Measurements from ENCODE around the gene MIOX.

- no peak for TF ChIP-seq EZH2 (IDR thresholded peaks at IDR 0.05; ENCODE audit: low read depth, unreplicated experiment)
- TF ChIP-seq POLR2AphosphoS5 (IDR thresholded peaks at IDR 0.05; ENCODE audit: low read depth): no peak
- TF ChIP-seq, protein P1, sequence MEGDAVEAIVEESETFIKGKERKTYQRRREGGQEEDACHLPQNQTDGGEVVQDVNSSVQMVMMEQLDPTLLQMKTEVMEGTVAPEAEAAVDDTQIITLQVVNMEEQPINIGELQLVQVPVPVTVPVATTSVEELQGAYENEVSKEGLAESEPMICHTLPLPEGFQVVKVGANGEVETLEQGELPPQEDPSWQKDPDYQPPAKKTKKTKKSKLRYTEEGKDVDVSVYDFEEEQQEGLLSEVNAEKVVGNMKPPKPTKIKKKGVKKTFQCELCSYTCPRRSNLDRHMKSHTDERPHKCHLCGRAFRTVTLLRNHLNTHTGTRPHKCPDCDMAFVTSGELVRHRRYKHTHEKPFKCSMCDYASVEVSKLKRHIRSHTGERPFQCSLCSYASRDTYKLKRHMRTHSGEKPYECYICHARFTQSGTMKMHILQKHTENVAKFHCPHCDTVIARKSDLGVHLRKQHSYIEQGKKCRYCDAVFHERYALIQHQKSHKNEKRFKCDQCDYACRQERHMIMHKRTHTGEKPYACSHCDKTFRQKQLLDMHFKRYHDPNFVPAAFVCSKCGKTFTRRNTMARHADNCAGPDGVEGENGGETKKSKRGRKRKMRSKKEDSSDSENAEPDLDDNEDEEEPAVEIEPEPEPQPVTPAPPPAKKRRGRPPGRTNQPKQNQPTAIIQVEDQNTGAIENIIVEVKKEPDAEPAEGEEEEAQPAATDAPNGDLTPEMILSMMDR (conservative IDR thresholded peaks at IDR 0.05; ENCODE audit: low read depth in 2 of 2): no peak
- TF ChIP-seq, protein P2, sequence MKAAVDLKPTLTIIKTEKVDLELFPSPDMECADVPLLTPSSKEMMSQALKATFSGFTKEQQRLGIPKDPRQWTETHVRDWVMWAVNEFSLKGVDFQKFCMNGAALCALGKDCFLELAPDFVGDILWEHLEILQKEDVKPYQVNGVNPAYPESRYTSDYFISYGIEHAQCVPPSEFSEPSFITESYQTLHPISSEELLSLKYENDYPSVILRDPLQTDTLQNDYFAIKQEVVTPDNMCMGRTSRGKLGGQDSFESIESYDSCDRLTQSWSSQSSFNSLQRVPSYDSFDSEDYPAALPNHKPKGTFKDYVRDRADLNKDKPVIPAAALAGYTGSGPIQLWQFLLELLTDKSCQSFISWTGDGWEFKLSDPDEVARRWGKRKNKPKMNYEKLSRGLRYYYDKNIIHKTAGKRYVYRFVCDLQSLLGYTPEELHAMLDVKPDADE (IDR thresholded peaks at IDR 0.05): no peak
- TF ChIP-seq REST (IDR thresholded peaks at IDR 0.05; ENCODE audit: unreplicated experiment): no peak
- TF ChIP-seq, protein P3, sequence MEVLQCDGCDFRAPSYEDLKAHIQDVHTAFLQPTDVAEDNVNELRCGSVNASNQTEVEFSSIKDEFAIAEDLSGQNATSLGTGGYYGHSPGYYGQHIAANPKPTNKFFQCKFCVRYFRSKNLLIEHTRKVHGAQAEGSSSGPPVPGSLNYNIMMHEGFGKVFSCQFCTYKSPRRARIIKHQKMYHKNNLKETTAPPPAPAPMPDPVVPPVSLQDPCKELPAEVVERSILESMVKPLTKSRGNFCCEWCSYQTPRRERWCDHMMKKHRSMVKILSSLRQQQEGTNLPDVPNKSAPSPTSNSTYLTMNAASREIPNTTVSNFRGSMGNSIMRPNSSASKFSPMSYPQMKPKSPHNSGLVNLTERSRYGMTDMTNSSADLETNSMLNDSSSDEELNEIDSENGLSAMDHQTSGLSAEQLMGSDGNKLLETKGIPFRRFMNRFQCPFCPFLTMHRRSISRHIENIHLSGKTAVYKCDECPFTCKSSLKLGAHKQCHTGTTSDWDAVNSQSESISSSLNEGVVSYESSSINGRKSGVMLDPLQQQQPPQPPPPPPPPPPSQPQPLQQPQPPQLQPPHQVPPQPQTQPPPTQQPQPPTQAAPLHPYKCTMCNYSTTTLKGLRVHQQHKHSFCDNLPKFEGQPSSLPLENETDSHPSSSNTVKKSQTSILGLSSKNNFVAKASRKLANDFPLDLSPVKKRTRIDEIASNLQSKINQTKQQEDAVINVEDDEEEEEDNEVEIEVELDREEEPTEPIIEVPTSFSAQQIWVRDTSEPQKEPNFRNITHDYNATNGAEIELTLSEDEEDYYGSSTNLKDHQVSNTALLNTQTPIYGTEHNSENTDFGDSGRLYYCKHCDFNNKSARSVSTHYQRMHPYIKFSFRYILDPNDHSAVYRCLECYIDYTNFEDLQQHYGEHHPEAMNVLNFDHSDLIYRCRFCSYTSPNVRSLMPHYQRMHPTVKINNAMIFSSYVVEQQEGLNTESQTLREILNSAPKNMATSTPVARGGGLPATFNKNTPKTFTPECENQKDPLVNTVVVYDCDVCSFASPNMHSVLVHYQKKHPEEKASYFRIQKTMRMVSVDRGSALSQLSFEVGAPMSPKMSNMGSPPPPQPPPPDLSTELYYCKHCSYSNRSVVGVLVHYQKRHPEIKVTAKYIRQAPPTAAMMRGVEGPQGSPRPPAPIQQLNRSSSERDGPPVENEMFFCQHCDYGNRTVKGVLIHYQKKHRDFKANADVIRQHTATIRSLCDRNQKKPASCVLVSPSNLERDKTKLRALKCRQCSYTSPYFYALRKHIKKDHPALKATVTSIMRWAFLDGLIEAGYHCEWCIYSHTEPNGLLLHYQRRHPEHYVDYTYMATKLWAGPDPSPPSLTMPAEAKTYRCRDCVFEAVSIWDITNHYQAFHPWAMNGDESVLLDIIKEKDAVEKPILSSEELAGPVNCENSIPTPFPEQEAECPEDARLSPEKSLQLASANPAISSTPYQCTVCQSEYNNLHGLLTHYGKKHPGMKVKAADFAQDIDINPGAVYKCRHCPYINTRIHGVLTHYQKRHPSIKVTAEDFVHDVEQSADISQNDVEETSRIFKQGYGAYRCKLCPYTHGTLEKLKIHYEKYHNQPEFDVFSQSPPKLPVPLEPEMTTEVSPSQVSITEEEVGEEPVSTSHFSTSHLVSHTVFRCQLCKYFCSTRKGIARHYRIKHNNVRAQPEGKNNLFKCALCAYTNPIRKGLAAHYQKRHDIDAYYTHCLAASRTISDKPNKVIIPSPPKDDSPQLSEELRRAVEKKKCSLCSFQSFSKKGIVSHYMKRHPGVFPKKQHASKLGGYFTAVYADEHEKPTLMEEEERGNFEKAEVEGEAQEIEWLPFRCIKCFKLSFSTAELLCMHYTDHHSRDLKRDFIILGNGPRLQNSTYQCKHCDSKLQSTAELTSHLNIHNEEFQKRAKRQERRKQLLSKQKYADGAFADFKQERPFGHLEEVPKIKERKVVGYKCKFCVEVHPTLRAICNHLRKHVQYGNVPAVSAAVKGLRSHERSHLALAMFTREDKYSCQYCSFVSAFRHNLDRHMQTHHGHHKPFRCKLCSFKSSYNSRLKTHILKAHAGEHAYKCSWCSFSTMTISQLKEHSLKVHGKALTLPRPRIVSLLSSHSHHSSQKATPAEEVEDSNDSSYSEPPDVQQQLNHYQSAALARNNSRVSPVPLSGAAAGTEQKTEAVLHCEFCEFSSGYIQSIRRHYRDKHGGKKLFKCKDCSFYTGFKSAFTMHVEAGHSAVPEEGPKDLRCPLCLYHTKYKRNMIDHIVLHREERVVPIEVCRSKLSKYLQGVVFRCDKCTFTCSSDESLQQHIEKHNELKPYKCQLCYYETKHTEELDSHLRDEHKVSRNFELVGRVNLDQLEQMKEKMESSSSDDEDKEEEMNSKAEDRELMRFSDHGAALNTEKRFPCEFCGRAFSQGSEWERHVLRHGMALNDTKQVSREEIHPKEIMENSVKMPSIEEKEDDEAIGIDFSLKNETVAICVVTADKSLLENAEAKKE (CRISPR knock-in tag; IDR thresholded peaks at IDR 0.05): no peak
- no peak for TF ChIP-seq EZH2phosphoT487 (IDR thresholded peaks at IDR 0.05; ENCODE audit: unreplicated experiment)
- TF ChIP-seq JUNB (IDR thresholded peaks at IDR 0.05; ENCODE audit: unreplicated experiment): no peak
These were observed 20.2 kb downstream of the MIOX start for GRCh38 chr22:50506611-50507420.
